DMS79 treated with DMSO at 0.1 percent for 48 hours (cell line): ENCODE results near the gene SELENOO.

Experiments used
- DNase-seq: peaks from one replicate; lab custom pipeline; 2025; lab: John Stamatoyannopoulos, UW

SELENOO gene

DNA sequence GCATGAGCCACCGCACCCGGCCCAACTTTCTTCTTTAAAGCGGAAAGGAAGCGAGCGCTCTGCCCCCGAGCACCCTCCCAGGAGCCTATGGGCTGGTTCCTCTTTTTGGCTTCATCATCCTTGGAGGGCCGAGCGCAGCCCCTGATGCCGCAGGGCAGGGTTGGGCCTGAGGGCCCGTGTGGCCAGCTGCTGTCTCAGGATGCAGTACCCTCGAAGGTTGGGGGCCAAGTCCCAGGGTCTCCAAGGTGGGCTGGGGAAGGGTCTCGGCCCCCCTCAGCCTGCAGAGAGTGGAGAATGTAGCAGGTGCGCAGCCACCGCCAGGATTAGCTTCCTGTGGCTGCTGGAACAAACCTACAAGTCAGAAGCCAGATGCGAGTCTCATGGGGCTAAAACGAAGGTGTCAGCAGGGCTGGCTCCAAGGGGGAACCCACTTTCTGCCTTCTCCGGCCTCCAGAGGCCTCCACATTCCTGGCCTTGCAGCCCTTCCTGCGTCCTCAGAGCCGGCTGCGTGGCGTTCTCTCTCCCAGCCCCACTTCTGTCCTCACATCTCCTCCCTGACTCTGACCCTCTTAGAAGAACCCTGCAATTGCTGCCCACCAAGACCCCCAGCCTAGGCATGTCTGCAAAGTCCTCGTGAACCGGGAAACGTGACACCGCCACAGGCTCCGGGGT, 27.4 kb upstream of the SELENOO start:
- DNase-seq: no peak

DNA sequence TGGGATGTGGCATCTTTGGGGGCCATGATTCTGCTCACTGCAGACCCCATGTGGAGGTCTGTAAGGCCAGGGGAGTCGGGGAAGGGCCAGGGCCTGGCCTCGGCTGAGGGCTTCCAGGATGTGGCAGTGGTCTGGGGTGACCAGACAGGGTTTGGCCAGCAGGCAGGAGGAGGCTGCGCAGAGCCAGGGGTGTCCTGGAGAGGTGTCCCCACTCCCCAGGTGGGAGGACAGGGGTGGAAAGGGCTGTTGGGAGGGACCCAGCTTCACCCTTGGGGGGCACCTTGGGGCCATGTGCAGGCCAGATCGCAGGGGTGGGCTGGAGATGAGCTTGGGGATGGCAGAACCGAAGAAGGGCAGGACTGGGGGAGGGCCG, 26.8 kb upstream of the SELENOO start:
- no peak for DNase-seq

GRCh38 chr22:50174382-50175190, 26.2 kb upstream of the SELENOO start:
- no peak for DNase-seq

GRCh38 chr22:50175191-50175461, 25.7 kb upstream of the SELENOO start:
- no peak for DNase-seq

DNA sequence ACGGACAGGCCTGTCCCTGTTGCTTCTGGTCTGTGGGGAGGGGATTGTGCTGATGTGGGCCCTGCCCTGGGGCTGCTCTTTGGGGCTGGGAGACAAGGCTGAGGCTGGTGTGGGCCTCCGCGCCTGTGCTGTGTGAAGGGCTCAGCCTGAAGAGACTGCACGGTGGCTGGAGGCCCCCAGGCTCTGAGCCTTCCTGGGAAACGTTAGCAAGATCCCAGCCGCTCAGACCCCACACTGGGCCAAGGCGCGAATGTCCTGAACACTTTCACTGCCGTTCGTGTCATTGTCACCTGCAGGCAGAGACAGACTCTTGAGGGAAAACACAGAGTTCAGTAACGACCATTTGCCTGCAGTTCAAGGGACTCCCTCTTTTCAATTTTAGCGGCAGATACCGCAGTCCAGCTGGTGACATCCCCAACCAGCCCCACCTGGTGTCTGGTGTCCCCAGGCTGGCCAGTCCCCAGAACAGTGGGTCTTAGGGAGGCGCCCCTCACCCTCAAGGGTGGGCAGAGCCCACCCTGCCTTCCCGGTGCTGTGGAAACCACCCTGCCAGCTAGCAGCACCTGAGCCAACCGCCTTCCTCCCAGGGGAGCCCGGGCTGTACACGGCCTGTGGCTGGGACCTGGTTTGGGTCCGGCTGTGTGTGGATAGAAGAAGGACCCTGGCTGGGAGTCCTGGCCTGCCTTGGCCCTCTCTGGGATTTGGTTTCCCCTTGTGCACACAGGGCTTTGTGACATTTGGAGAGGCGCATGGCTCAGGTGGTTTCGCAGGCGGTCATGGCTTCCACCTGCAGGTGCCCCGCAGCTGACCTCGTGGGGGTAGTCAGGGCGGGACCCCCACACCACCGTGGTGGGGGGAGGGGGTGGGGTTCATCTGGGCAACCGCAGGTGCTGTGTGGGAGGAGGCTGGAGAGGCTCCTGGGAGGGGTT, 24.6 kb upstream of the SELENOO start:
- DNase-seq: no peak

- no peak for DNase-seq
These were observed 23.8 kb upstream of the SELENOO start for GRCh38 chr22:50176850-50177536.

DNA sequence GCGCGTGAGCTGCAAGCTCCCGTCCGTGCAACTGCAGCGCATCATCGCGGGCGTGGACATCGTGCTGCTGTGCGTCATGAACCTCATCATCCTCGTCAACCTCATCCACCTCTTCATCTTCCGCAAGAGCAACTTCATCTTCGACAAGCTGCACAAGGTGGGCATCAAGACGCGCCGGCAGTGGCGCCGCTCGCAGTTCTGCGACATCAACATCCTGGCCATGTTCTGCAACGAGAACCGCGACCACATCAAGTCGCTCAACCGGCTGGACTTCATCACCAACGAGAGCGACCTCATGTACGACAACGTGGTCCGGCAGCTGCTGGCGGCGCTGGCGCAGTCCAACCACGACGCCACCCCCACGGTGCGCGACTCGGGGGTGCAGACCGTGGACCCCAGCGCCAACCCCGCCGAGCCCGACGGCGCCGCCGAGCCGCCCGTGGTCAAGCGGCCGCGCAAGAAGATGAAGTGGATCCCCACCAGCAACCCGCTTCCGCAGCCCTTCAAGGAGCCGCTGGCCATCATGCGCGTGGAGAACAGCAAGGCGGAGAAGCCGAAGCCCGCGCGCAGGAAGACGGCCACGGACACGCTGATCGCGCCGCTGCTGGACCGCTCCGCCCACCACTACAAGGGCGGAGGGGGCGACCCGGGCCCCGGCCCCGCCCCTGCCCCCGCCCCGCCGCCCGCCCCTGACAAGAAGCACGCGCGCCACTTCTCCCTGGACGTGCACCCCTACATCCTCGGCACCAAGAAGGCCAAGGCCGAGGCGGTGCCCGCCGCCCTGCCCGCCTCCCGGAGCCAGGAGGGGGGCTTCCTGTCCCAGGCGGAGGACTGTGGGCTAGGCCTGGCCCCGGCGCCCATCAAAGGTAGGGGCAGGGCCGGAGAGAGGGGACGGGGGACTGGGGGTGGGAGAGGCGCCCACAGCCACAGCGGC, 23.0 kb upstream of the SELENOO start:
- no peak for DNase-seq

DNA sequence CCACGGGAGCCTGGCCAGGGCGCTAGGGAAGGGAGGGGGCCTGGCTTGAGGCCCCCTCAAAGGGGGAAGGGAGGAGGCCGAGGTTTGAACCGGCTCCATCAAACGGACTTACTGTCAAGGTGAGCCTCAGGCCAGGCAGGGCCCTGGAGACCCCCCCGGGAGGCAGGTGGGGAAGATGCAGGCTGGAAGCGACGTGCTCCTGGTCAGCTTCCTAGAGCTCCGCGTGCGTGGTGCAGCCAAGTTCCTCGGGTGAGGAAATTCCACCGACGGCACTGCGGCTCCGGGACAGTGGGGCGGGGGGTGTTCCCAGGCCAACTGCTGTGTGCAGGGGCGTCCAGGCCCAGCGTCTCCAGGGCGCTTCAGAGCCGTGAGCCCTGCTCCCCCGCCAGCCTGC, 22.3 kb upstream of the SELENOO start:
- no peak for DNase-seq

DNA sequence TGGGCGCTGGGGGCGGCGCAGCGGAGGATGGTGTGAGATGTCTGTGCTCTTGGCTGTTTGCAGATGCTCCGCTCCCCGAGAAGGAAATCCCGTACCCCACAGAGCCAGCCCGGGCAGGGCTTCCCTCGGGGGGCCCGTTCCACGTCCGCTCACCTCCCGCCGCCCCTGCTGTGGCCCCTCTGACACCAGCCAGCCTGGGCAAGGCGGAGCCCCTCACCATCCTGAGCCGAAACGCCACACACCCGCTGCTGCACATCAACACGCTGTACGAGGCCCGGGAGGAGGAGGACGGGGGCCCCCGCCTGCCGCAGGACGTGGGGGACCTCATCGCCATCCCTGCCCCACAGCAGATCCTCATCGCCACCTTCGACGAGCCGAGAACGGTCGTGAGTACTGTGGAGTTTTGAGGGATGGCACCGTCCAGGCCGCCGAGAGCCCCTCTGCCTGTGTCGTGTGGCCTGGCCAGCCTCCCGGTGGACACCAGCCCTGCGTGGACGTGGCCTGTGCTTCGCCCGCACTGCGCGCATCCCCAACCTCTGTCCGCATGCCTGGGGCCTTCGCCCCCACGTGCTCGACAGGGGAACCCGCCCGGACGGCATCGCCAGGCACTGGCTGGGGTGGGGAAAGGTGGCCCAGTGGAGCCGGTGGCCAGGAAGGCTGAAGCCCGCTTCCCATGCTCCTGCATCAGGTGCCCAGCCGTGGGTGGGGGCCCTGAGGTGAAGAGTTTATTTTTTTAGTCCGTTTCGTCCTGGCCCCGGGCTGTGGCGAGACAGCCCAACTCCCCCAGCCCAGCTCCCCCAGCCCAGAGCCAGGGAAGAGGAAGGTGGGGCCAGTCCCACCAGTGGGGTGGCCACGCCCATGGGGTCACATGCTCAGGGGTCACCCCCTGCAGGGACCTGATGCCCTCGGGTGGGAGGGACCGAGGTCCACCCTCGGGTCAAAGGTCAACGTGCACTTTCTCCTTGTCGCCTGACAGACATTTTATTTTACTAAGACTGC, 21.6 kb upstream of the SELENOO start:
- DNase-seq: no peak

DNA sequence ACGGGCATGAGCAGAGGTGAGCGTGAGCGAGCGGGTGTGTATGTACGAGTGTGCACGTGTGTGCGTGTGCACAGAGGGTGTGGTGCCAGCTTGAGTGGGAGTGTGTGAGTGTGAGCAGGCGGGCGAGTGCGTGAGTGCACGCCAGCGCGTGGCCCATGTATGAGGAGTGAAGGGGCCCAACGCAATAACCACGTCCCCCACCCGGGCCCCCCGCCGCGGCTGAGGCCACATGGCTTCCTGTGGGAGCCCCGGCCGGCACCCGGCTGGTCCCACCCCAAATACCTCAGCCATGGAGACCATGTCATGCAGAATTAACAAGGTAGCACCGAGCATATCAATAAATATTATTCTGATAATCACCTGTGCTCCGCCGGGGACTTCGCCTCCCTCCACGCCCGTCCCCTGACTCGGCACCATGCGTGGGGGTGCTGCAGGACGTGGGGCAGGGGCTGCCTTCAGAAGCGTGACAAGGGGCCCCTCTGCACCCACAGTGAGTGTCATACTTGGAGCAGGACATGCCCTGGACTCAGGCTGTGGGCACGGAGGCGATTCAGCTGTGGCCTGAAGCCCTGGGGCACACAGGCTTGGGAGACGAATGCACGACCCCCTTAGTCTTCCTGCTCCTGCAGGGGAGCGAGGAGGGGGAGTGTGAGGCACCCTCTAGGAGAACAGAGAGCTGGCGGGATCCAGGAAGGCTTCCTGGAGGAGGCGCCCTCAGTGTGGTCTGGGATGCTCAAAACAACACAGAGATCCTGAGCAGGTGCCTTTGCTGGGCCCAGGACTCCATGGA, 20.7 kb upstream of the SELENOO start:
- no peak for DNase-seq

DNA sequence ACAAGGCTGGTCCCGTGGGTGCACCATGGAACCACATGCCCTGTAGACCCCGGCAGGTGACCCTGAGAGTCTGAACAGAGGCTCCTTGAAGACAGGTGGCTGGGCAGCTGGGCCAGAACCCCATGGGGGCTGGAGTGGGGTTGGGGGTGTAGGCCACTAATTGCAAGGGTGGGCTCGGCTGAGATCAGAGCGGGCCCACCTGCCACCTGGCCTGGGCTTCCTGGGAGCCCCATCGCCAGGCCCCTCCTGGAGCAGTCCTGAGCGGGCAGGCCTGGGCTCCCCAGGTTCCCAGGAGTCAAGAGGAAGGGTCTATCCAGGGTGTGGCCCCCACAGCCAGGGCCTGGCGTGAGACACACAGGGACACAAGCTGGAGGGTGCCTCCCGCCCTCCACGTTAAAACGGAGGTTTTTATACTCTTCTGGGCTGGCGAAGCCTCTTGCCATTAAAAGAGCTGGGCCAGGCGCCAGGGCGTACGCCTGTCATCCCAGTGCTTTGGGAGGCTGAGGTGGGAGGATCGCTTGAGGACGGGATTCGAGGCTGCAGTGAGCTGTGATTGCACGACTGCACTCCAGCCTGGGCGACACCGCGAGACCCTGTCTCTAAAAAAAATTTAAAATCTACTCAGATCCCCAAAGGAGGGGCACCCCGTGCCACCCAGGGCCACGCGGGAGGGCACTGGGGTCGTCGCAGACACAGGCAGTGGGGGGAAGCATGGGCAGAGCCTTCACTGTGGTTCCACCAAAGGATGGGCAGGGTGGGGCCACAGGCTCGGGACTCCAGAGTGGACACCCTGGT, 19.9 kb upstream of the SELENOO start:
- DNase-seq: no peak

DNA sequence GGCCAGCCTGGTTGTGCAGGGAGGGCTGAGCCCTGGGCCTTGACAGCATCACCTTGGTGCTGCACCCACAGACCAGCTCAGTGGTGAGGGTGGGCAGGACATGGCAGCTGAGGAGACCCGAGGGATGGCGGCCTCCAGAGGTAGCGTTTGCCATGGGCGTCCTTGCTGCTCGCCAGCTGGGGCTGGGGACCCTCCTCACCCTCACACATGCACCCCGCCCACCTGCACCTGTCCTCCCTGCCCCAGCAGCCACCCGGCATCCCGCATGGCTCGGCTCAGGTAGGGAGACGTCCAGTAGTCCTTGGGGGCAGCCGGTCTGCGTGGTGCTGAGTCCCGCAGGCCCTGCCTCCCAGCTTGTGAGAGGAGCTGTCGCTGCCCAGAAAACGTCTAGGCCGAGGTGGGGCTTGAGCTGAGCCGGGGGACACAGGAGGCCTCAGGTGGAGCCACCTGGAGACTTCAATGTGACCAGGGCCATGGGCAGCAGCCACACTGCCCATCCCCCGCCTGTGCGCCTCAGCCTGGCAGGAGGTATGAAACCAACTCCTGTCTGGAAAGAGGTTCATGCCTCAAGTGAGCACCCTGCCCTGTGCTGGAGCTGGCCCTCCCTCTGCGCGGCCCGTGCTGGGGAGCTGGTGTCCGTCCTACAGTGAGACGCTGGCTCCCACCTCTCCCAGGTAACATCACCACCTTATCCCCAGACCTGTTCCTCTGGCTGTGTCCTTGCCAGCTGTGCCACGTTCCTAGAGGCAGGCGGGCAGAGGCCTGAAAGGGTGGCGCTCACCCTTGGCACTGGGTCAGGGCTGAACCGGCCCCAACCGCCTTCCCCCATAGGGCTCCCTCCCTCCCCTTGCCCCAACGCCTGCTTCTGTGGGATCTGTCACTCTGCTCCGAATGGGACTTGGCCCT, 18.4 kb upstream of the SELENOO start:
- DNase-seq: no peak

DNA sequence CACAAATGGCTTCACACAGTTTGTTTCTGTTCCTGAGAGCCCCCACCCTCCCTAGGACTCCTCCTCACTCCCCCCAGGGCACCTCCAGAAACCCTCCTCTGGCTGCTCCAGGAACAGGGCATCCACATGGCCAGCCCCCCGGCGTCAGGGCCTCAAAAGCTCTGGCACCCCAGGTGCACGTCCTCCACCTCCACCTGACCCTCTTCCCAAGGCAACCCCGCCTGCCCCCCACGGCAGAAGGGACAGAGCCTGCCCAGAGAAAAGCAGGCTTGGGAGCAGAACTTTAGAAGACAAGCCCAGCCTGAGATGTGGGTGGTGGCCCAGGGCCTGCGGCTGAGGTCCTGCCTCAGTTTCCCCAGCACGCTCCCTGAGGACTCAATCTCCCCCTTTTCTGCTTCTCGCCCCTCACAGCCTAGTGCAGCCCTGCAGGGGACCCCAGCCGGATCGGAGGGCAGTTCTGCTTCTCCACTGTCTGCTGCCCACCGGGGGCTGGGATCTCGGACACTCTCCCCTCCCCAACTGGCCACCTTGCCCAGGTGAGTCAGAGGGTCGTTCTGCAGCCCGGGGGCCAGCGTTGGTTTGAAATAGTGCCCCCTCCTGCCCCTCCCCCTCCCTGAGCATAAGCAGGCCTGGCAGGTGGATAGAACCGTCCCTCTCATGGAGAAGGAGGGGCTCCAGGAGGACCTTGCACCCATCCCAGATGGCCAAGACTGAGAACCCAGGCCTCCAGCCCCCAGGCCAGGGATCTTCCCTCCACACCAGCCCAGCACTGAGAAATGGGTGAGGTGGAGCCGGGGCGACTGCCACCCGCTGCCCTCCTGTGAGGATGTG, 17.5 kb upstream of the SELENOO start:
- DNase-seq: no peak

GRCh38 chr22:50184004-50184901, 16.6 kb upstream of the SELENOO start:
- DNase-seq: no peak

- DNase-seq: no peak
These were observed 15.9 kb upstream of the SELENOO start for GRCh38 chr22:50184902-50185374.
